Measurements from ENCODE around the gene FGF21.

GRCh38 chr19:48742096-48742495, 13.2 kb upstream of the FGF21 start:
- no peak for TF ChIP-seq CTCF (IDR thresholded peaks at IDR 0.05)
- TF ChIP-seq EP300 (IDR thresholded peaks at IDR 0.05; ENCODE audit: borderline replicate concordance in 1 of 2, low read depth in 1 of 2, low read length in 1 of 2): no peak
- TF ChIP-seq RFX5 (IDR thresholded peaks at IDR 0.05; ENCODE audit: low read length): no peak
- TF ChIP-seq TEAD4 (IDR thresholded peaks at IDR 0.05; ENCODE audit: borderline replicate concordance, insufficient read depth): no peak
- no peak for TF ChIP-seq USF2 (IDR thresholded peaks at IDR 0.05; ENCODE audit: borderline replicate concordance, low read depth, low read length)
- TF ChIP-seq SMC3 (IDR thresholded peaks at IDR 0.05; ENCODE audit: low read depth, low read length): no peak
- TF ChIP-seq TCF12 (IDR thresholded peaks at IDR 0.05): no peak
- TF ChIP-seq PBX3 (IDR thresholded peaks at IDR 0.05): no peak
- no peak for TF ChIP-seq ELF1 (IDR thresholded peaks at IDR 0.05)
- no peak for TF ChIP-seq POLR2AphosphoS5 (IDR thresholded peaks at IDR 0.05; ENCODE audit: low read depth, low read length)

Measured in SK-N-SH (cell line).